HepG2 (cell line): ENCODE results near the gene ENO2. TPM values are rescaled to one million over a fixed set of nuclear protein-coding genes. Genes with fewer than 3 reads are reported as not detected.
A peak's percentile ranks its signal among the peaks of the same experiment; 100 is the strongest.

Source experiments
- ARID4A ChIP-seq: sonication (generic); formaldehyde crosslinking; IDR thresholded peaks from 2 replicates; pipeline ENCODE4 v1.5.0; 2020; ENCODE audit warnings: mild to moderate bottlenecking, missing genetic modification reagents, borderline replicate concordance
- CEBPZ ChIP-seq: IDR thresholded peaks from 2 replicates; pipeline ENCODE4 v1.6.1; 2012; ENCODE audit warnings: low read length, improper control_type of control experiment
- DNMT1 ChIP-seq: sonication (generic); formaldehyde crosslinking; IDR thresholded peaks from 2 replicates; pipeline ENCODE4 v1.5.1; 2020; ENCODE audit warnings: mild to moderate bottlenecking, missing genetic modification reagents
- KDM4B ChIP-seq: sonication (generic); formaldehyde crosslinking; IDR thresholded peaks from 2 replicates; pipeline ENCODE4 v1.4.0; 2020; ENCODE audit warnings: missing genetic modification reagents
- MEF2D ChIP-seq: sonication (generic); formaldehyde crosslinking; IDR thresholded peaks from 2 replicates; pipeline ENCODE4 v1.5.1; 2020; ENCODE audit warnings: mild to moderate bottlenecking, missing genetic modification reagents
- NR2F1 ChIP-seq, 2 experiments: fragments of 450-650 bp in 1 of 2; formaldehyde crosslinking in 1 of 2; IDR thresholded peaks; 2 replicates each; pipeline versions ENCODE4 v1.5.0 to v1.6.1; 2016 to 2020; ENCODE audit warnings: mild to moderate bottlenecking in 1 of 2, missing compliant biosample characterization in 1 of 2, missing genetic modification reagents in 1 of 2, moderate library complexity in 1 of 2
- POLR2AphosphoS5 ChIP-seq: IDR thresholded peaks from 2 replicates; pipeline ENCODE4 v1.6.1; 2012; ENCODE audit warnings: low read depth, low read length
- PRMT3 ChIP-seq: sonication (generic); formaldehyde crosslinking; IDR thresholded peaks from 2 replicates; pipeline ENCODE4 v1.8.1; 2022; ENCODE audit warnings: low read depth, mild to moderate bottlenecking, moderate library complexity, missing genetic modification reagents, borderline replicate concordance
- RNF2 ChIP-seq: fragments of 450-650 bp; conservative IDR thresholded peaks from 2 replicates; pipeline ENCODE4 v1.6.1; 2016; ENCODE audit warnings: low read depth
- TOE1 ChIP-seq: sonication (generic); formaldehyde crosslinking; IDR thresholded peaks from 2 replicates; pipeline ENCODE4 v1.4.0; 2020; ENCODE audit warnings: mild to moderate bottlenecking, missing genetic modification reagents
- ZNF318 ChIP-seq: sonication (generic); formaldehyde crosslinking; IDR thresholded peaks from 2 replicates; pipeline ENCODE4 v1.4.0; 2020; ENCODE audit warnings: mild to moderate bottlenecking, missing genetic modification reagents
- ZNF382 ChIP-seq: sonication (generic); formaldehyde crosslinking; IDR thresholded peaks from 2 replicates; pipeline ENCODE4 v1.5.0; 2020; ENCODE audit warnings: missing genetic modification reagents, mild to moderate bottlenecking, borderline replicate concordance
- polyA plus RNA-seq, 8 experiments: library from polyadenylated mRNA; depleted of rRNA in 3 of 8; stranded (reverse) in 7 of 8; unstranded in 1 of 8; fragments of >200 nt; fragmentation: Illumina TruSeq in 4 of 8; extraction: Trizol in 4 of 8; gene quantifications; 2 replicates each; pipeline versions ENCODE4 v1.2.1 to v1.2.3, GENCODE V29; 2011 to 2016; ENCODE audit warnings: low read depth in 4 of 8, missing spikeins in 1 of 8, mixed read lengths in 1 of 8; ENCODE audit not compliant: insufficient read depth in 1 of 8
- total RNA-seq, 5 experiments: library from RNA; depleted of rRNA; stranded (reverse); fragments of >200 nt; fragmentation: Illumina TruSeq; extraction: Trizol; gene quantifications; 2 replicates each; pipeline ENCODE4 v1.2.3, GENCODE V29; 2016; ENCODE audit warnings: low read depth in 1 of 5

The ENO2 gene
- total and polyA plus RNA-seq, 2 of the 13 experiments (the other 11 are each of a cell fraction or from before 2014, with no cell fraction given) = 19.3 to 136 TPM

- TF ChIP-seq KDM4B (CRISPR knock-in tag) (no peak; the same call in 1 of the 2 replicates), MEF2D (CRISPR knock-in tag) (no peak; the same call in 1 of the 2 replicates), ZNF318 (CRISPR knock-in tag) (no peak), DNMT1 (CRISPR knock-in tag) (peak; percentile 24; the same call in 1 of the 2 replicates), TOE1 (CRISPR knock-in tag) (no peak), ZNF382 (CRISPR knock-in tag) (no peak), PRMT3 (CRISPR knock-in tag) (no peak), CEBPZ (no peak), NR2F1 (CRISPR knock-in tag; IDR thresholded peaks at IDR 0.05) (no peak), RNF2 (no peak; the same call in 1 of the 2 replicates), POLR2AphosphoS5 (peak; percentile 88), ARID4A (CRISPR knock-in tag) (peak; percentile 90; the same call in 1 of the 2 replicates)
Observed at GRCh38 chr12:6890789-6891645, 23.4 kb upstream of the ENO2 start (continued).
